Measurements from ENCODE around the gene PELI2. TPM values are rescaled to one million over a fixed set of nuclear protein-coding genes. Genes with fewer than 3 reads are reported as not detected.

Gene PELI2
- total and polyA plus RNA-seq, 2 donors (not counting 1 experiment from before 2014, with no cell fraction given) = 15.5 to 29.2 TPM

DNA sequence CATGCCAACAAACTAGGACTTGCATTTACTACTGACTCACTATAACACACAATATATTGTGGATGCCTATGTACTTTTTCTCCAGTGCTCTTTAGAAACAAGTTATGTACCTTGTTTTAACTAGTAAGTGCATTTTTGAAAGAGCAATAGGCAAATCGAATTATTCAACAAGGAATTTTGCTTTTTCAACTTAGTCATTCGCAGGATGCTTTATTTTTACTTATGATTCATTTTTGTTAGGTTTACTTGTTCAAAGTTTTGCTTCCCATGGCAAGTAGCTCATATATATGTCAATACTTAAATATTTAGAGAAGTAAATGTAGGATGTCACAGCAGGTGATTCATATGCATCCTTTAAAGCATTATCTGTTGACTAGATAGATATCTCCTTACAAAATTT lies 149.8 kb downstream of the PELI2 start:
- no peaks in the 10 kb centered on the region for H3K27me3 ChIP-seq (ENCODE audit: control insufficient read depth, insufficient read depth, low read length)
- H3K27ac ChIP-seq (ENCODE audit: insufficient read depth, low read length) = no peak overlapping the region
- H2AFZ ChIP-seq (ENCODE audit: low read length) = no peak overlapping the region
- H3K4me2 ChIP-seq (ENCODE audit: extremely low read depth, insufficient read depth, low read length) = no peak overlapping the region
- no peaks in the 10 kb centered on the region for H3K36me3 ChIP-seq (ENCODE audit: control insufficient read depth, insufficient read depth, low read length)
- peaks cover 4% of the 10 kb centered on the region for H3K4me1 ChIP-seq (ENCODE audit: control insufficient read depth, extremely low read depth, insufficient read depth, low read length)
- no peak for TF ChIP-seq EZH2 (IDR thresholded peaks at IDR 0.05; ENCODE audit: low read length, missing control alignments)
- TF ChIP-seq, protein P1, sequence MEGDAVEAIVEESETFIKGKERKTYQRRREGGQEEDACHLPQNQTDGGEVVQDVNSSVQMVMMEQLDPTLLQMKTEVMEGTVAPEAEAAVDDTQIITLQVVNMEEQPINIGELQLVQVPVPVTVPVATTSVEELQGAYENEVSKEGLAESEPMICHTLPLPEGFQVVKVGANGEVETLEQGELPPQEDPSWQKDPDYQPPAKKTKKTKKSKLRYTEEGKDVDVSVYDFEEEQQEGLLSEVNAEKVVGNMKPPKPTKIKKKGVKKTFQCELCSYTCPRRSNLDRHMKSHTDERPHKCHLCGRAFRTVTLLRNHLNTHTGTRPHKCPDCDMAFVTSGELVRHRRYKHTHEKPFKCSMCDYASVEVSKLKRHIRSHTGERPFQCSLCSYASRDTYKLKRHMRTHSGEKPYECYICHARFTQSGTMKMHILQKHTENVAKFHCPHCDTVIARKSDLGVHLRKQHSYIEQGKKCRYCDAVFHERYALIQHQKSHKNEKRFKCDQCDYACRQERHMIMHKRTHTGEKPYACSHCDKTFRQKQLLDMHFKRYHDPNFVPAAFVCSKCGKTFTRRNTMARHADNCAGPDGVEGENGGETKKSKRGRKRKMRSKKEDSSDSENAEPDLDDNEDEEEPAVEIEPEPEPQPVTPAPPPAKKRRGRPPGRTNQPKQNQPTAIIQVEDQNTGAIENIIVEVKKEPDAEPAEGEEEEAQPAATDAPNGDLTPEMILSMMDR (conservative IDR thresholded peaks at IDR 0.05 in 1 of 2, IDR thresholded peaks at IDR 0.05 in 1 of 2; ENCODE audit: low read depth in 1 of 2, low read length in 2 of 2) = no peak
- H3K79me2 ChIP-seq (ENCODE audit: control insufficient read depth, insufficient read depth, low read length) = no peaks in the 10 kb centered on the region
- peak in 1 of 2 donors; percentile 58 for DNase-seq (ENCODE audit: low read depth in 2 of 2)
- no peaks in the 10 kb centered on the region for H4K20me1 ChIP-seq (ENCODE audit: control insufficient read depth, extremely low read depth, insufficient read depth, low read length)
- no peak overlapping the region for H3K9ac ChIP-seq (ENCODE audit: insufficient read depth, low read length)
- H3K9me3 ChIP-seq (ENCODE audit: control insufficient read depth, insufficient read depth, low read depth, low read length) = no peaks in the 10 kb centered on the region
- no peak overlapping the region for H3K4me3 ChIP-seq (replicated peaks in 1 of 4; ENCODE audit: control extremely low read depth in 1 of 4, insufficient read depth in 1 of 4, low read depth in 3 of 4, low read length in 4 of 4)

GRCh38 chr14:56268673-56269072 lies 150.5 kb downstream of the PELI2 start:
- Histone ChIP-seq H3K27me3 (ENCODE audit: control insufficient read depth, insufficient read depth, low read length) (no peaks in the 10 kb centered on the region), H2AFZ (ENCODE audit: low read length) (no peak overlapping the region), H3K4me3 (replicated peaks in 1 of 4; ENCODE audit: control extremely low read depth in 1 of 4, insufficient read depth in 1 of 4, low read depth in 3 of 4, low read length in 4 of 4) (no peak overlapping the region), H4K20me1 (ENCODE audit: control insufficient read depth, extremely low read depth, insufficient read depth, low read length) (no peaks in the 10 kb centered on the region), H3K36me3 (ENCODE audit: control insufficient read depth, insufficient read depth, low read length) (no peaks in the 10 kb centered on the region), H3K4me1 (ENCODE audit: control insufficient read depth, extremely low read depth, insufficient read depth, low read length) (peaks cover 4% of the 10 kb centered on the region), H3K9ac (ENCODE audit: insufficient read depth, low read length) (no peak overlapping the region), H3K9me3 (ENCODE audit: control insufficient read depth, insufficient read depth, low read depth, low read length) (no peaks in the 10 kb centered on the region), H3K4me2 (ENCODE audit: extremely low read depth, insufficient read depth, low read length) (peak overlapping the region; percentile 62), H3K27ac (ENCODE audit: insufficient read depth, low read length) (peak overlapping the region; percentile 10), H3K79me2 (ENCODE audit: control insufficient read depth, insufficient read depth, low read length) (no peaks in the 10 kb centered on the region)
- no peak for TF ChIP-seq EZH2 (IDR thresholded peaks at IDR 0.05; ENCODE audit: low read length, missing control alignments)
- TF ChIP-seq, protein P1 (conservative IDR thresholded peaks at IDR 0.05 in 1 of 2, IDR thresholded peaks at IDR 0.05 in 1 of 2; ENCODE audit: low read depth in 1 of 2, low read length in 2 of 2) = no peak
- DNase-seq (ENCODE audit: low read depth in 2 of 2) = peak; percentile 48

DNA sequence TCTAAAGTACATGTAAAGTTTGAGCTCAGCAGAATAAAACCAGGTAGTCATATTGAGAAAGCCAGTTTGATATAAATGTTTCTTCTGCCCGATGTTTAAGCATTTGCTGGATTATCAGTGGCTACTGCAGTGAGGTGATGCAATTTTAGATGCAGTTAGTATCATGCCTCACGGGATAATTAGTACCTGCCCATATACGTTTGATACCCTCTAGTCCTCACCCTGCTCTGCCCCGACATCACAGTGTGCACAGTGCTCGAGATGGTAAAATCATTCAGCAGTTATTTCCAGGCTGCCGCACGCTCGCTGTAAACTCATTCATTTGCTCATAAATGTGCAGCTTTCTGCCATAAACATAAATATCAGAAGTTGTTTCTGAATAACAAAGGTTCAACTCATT lies 152.7 kb downstream of the PELI2 start:
- H3K79me2 ChIP-seq (ENCODE audit: control insufficient read depth, insufficient read depth, low read length) = no peaks in the 10 kb centered on the region
- H4K20me1 ChIP-seq (ENCODE audit: control insufficient read depth, extremely low read depth, insufficient read depth, low read length) = no peaks in the 10 kb centered on the region
- no peak overlapping the region for H3K9ac ChIP-seq (ENCODE audit: insufficient read depth, low read length)
- TF ChIP-seq, protein P1 (conservative IDR thresholded peaks at IDR 0.05 in 1 of 2, IDR thresholded peaks at IDR 0.05 in 1 of 2; ENCODE audit: low read depth in 1 of 2, low read length in 2 of 2) = no peak
- TF ChIP-seq EZH2 (IDR thresholded peaks at IDR 0.05; ENCODE audit: low read length, missing control alignments) = no peak
- H3K36me3 ChIP-seq (ENCODE audit: control insufficient read depth, insufficient read depth, low read length) = no peaks in the 10 kb centered on the region
- H3K4me2 ChIP-seq (ENCODE audit: extremely low read depth, insufficient read depth, low read length) = no peak overlapping the region
- no peak overlapping the region for H3K4me3 ChIP-seq (replicated peaks in 1 of 4; ENCODE audit: control extremely low read depth in 1 of 4, insufficient read depth in 1 of 4, low read depth in 3 of 4, low read length in 4 of 4)
- no peaks in the 10 kb centered on the region for H3K27me3 ChIP-seq (ENCODE audit: control insufficient read depth, insufficient read depth, low read length)
- no peak overlapping the region for H2AFZ ChIP-seq (ENCODE audit: low read length)
- H3K4me1 ChIP-seq (ENCODE audit: control insufficient read depth, extremely low read depth, insufficient read depth, low read length) = peaks cover 4% of the 10 kb centered on the region
- H3K27ac ChIP-seq (ENCODE audit: insufficient read depth, low read length) = no peak overlapping the region
- no peak for DNase-seq (ENCODE audit: low read depth in 2 of 2)
- H3K9me3 ChIP-seq (ENCODE audit: control insufficient read depth, insufficient read depth, low read depth, low read length) = no peaks in the 10 kb centered on the region
